Calu3 (cell line): ENCODE results near the gene SLC25A19. TPM values are rescaled to one million over a fixed set of nuclear protein-coding genes. Genes with fewer than 3 reads are reported as not detected.

Experiments
- BruUV-seq: library from RNA; stranded (reverse); fragments of 400-500 nt; replicated peaks from 2 replicates; lab custom pipeline; 2021; lab: Mats Ljungman, UMichigan
- CTCF ChIA-PET: fragments of 300-600 bp; sonication (Branson Sonifier 250); formaldehyde crosslinking; loops from one replicate; lab custom pipeline; 2022; ENCODE audit warnings: antibody characterized with exemption; lab: Charles Lee
- DNase-seq: peaks from one replicate; pipeline ENCODE4 v3.0.0; 2022
- H3K27ac Mint-ChIP-seq: one replicate; pipeline ENCODE4 v1.8.0; 2022; ENCODE audit warnings: mixed read lengths; ENCODE audit not compliant: unreplicated experiment
- H3K27me3 Mint-ChIP-seq: one replicate; pipeline ENCODE4 v1.8.0; 2022; ENCODE audit warnings: mixed read lengths; ENCODE audit not compliant: unreplicated experiment
- H3K36me3 Mint-ChIP-seq: one replicate; pipeline ENCODE4 v1.8.0; 2022; ENCODE audit warnings: mild to moderate bottlenecking, moderate library complexity, mixed read lengths; ENCODE audit not compliant: insufficient read depth, unreplicated experiment
- H3K4me1 Mint-ChIP-seq: one replicate; pipeline ENCODE4 v1.8.0; 2022; ENCODE audit warnings: mild to moderate bottlenecking, low read depth, mixed read lengths; ENCODE audit not compliant: unreplicated experiment
- H3K4me3 Mint-ChIP-seq: one replicate; pipeline ENCODE4 v1.8.0; 2022; ENCODE audit warnings: mild to moderate bottlenecking, low read depth, moderate library complexity, mixed read lengths; ENCODE audit not compliant: unreplicated experiment
- H3K9me3 Mint-ChIP-seq: one replicate; pipeline ENCODE4 v1.8.0; 2022; ENCODE audit warnings: low read depth, mixed read lengths; ENCODE audit not compliant: unreplicated experiment
- intact Hi-C: fragments of 100-400 bp; cut with micrococcal nuclease; formaldehyde crosslinking; loops from one replicate; pipeline ENCODE4 v1.10.0; 2022; ENCODE audit not compliant: unreplicated experiment
- total RNA-seq: library from RNA; stranded (reverse); gene quantifications from 2 replicates; pipeline ENCODE4 v1.2.3, GENCODE V29; 2022
- TF ChIP-seq, protein P1 (sequence below): fragments of 200-600 bp; IDR thresholded peaks from one replicate; pipeline ENCODE4 v1.8.0; 2022; ENCODE audit warnings: antibody characterized with exemption; ENCODE audit not compliant: unreplicated experiment

SLC25A19 gene
- total RNA-seq, 1 experiment from 2014 or later: 26.7 TPM

DNA sequence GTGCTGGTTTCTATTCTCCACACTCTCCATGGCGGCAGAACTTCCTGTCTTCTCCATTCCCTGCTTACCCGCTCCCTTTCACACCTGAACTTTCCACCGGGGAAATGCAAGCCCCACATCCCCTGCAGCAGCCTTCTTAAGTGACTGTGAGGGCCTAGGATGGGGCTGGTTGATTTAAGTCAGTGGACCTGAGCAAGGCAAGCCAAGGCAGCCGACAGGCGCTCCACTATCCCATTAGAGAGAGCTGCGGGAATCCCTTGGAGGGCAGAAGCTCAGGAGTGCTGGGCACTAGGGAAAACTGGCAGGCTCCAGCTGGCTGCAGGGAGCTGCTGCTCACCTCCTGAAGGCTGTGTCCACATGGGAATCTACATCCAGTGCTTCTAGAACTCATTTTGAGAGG is 36.1 kb upstream of the SLC25A19 start:
- intact Hi-C loops: no loop called here

DNA sequence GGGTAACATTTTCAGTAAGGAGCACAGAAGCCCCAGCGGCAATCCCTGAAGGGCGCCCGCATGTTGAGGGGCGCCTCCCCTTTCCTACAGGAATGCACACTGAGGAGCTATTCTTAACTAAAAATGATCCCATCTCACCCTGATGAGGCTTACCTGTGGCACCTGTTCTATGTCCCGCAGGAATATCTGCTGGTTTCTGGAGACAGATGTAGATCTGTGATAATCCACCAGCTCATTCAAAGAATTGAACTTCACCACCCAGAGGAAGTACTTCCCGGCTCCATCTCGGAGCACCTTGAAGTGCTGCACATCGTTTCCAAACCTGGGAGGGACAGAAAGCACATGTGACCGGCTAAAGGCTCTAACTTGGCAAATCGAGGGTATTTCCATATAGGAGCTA is 32.3 kb upstream of the SLC25A19 start:
- CTCF ChIA-PET: interaction anchor here (0.9 kb wide), 1 partner anchor 12 kb away, joined by 3 read pairs; no protein-coding TSS in a partner anchor
- Mint-ChIP-seq H3K4me1 (no peaks in the 10 kb centered on the region), H3K36me3 (peaks cover 52% of the 10 kb centered on the region), H3K4me3 (no peak overlapping the region), H3K27ac (no peak overlapping the region), H3K27me3 (no peaks in the 10 kb centered on the region), H3K9me3 (no peaks in the 10 kb centered on the region)
- DNase-seq: no peak
- intact Hi-C loops: no loop called here
- TF ChIP-seq, protein P1, sequence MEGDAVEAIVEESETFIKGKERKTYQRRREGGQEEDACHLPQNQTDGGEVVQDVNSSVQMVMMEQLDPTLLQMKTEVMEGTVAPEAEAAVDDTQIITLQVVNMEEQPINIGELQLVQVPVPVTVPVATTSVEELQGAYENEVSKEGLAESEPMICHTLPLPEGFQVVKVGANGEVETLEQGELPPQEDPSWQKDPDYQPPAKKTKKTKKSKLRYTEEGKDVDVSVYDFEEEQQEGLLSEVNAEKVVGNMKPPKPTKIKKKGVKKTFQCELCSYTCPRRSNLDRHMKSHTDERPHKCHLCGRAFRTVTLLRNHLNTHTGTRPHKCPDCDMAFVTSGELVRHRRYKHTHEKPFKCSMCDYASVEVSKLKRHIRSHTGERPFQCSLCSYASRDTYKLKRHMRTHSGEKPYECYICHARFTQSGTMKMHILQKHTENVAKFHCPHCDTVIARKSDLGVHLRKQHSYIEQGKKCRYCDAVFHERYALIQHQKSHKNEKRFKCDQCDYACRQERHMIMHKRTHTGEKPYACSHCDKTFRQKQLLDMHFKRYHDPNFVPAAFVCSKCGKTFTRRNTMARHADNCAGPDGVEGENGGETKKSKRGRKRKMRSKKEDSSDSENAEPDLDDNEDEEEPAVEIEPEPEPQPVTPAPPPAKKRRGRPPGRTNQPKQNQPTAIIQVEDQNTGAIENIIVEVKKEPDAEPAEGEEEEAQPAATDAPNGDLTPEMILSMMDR: no peak
- no TSS peak for BruUV-seq

More for the DNA sequence above, 36.1 kb upstream of the SLC25A19 start:
- Mint-ChIP-seq H3K4me3 (no peak overlapping the region), H3K4me1 (no peaks in the 10 kb centered on the region), H3K36me3 (peaks cover 35% of the 10 kb centered on the region), H3K9me3 (no peaks in the 10 kb centered on the region), H3K27me3 (no peaks in the 10 kb centered on the region), H3K27ac (no peak overlapping the region)
- TF ChIP-seq, protein P1: no peak
- CTCF ChIA-PET: no interaction called here
- no TSS peak for BruUV-seq
- no peak for DNase-seq

DNA sequence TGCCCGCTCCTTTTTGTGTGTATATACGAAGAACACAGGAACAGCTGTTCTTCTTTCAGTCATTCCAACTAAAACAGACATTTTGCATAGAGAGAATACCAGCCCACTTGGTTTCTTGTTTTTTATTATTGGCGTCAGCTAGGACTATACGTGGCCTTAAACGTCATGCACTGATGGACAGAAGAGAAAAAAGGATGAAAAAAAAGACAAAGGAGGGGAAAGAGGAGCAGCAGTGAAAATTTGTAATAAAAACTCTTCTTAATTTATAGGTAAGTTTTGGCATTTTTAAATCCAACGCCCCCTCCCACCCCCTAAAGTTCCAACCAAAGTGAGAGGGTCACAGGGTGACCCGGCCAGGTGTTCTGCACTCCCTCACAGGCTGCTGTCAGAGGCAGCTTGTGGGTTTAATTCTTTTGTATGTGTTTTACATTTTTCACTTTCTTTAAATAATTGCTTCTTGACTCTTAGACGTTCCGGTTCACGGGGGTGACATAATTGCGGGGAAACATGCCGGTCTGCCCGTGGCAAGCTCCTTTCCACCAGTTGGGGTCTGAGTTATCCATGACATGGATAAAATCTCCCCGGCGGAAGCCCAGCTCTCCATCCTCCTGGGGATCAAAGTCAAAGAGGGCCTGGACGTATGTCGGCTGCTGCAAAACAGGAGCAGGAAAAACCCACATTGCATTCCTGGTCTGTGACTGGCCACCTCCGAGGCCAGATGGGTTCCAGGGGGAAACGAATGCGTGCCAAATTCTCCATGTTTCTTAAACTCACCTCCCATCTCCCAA is 30.9 kb upstream of the SLC25A19 start:
- CTCF ChIA-PET: interaction anchor here (0.6 kb wide), 1 partner anchor 417 kb away, joined by 5 read pairs; no protein-coding TSS in a partner anchor
- Mint-ChIP-seq H3K9me3 (no peaks in the 10 kb centered on the region), H3K36me3 (peaks cover 48% of the 10 kb centered on the region), H3K4me1 (no peaks in the 10 kb centered on the region), H3K27ac (no peak overlapping the region), H3K4me3 (no peak overlapping the region), H3K27me3 (no peaks in the 10 kb centered on the region)
- TSS peak; percentile 59 for BruUV-seq
- TF ChIP-seq, protein P1: no peak
- intact Hi-C loops: no loop called here
- no peak for DNase-seq

DNA sequence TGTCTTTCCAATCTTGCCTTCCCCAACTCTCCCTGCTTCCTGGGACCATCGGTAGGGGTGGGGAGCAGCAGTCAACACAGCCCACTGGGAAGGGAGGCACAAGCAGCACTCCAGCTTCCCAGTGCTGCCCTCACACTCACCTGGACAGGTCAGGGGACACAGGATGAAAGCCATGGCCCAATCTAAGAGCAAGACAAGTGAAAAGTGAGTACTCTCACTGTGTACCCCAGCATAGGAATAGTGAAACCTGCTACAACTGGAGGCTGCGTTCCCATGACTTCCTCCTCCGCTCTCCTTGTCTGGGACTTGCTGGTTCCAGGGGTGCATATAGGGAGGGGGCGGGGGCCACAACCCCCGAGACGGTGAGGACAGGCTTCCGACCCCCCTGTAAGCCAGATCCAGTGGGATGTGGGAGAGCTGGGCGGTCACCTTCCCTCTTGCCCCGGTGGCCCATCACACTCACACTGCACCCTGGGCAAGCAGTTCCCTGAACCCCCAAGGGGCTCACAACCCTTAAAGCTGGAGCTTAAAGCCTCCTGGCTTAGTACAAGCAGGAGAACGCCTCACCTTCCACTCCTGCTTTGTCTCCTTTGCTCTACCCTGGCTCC is 29.5 kb upstream of the SLC25A19 start:
- no TSS peak for BruUV-seq
- peaks cover 49% of the 10 kb centered on the region for H3K36me3 Mint-ChIP-seq
- TF ChIP-seq, protein P1: no peak
- no peak overlapping the region for H3K4me3 Mint-ChIP-seq
- CTCF ChIA-PET: interaction anchor here (0.5 to 0.6 kb wide), 2 partner anchors 287 to 1435 kb away, joined by 3 read pairs; no protein-coding TSS in a partner anchor
- intact Hi-C loops: no loop called here
- H3K9me3 Mint-ChIP-seq: no peaks in the 10 kb centered on the region
- no peaks in the 10 kb centered on the region for H3K4me1 Mint-ChIP-seq
- no peak for DNase-seq
- H3K27me3 Mint-ChIP-seq: no peaks in the 10 kb centered on the region
- H3K27ac Mint-ChIP-seq: no peak overlapping the region
